Medulla oblongata (tissue), 1 donor: ENCODE measurements around the gene GPR137B.

ENCODE experiments used
- DNase-seq: peaks from one replicate; pipeline ENCODE4 v3.0.0-alpha.2; 2015; ENCODE audit errors: extremely low spot score

GPR137B gene

GRCh38 chr1:236142253-236143103, at the start of gene GPR137B:
TSS of gene GPR137B (plus strand) at chr1:236142539. CDS start at chr1:236142623, 84 bp downstream.
- DNase-seq = peak; percentile 81

GRCh38 chr1:236092899-236093298, 49.4 kb upstream of the GPR137B start:
- DNase-seq = no peak

- DNase-seq = no peak
Observed at GRCh38 chr1:236095705-236096520, 46.4 kb upstream of the GPR137B start.

DNA sequence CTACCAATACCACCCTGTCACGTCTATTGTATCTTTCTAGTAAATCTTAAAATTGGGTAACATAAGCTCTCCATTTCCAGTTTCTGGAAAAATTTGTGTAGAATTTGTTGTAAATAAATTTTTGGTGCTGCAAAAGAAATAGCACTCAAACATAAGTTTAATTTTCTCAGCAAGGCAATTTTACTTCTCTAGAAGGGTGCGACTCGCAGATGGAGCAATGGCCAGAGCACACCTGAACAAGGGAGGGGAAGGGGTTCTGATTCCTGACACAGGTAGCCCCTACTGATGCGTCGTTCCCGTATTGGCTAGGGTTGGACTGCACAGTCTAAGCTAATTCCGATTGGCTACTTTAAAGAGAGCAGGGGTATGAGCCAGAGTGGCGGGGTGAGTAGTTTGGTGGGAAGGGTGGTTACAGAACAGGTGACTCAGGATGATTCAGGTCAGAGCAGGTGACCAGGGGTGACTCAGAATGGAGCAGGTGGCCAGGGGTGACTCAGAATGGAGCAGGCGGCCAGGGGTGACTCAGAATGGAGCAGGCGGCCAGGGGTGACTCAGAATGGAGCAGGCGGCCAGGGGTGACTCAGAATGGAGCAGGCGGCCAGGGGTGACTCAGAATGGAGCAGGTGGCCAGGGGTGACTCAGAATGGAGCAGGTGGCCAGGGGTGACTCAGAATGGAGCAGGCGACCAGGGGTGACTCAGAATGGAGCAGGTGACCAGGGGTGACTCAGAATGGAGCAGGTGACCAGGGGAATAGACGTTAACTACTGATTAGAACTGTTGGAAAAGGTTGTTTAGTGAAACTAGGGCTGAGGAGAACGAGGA, 45.5 kb upstream of the GPR137B start:
- DNase-seq = peak; percentile 43

DNA sequence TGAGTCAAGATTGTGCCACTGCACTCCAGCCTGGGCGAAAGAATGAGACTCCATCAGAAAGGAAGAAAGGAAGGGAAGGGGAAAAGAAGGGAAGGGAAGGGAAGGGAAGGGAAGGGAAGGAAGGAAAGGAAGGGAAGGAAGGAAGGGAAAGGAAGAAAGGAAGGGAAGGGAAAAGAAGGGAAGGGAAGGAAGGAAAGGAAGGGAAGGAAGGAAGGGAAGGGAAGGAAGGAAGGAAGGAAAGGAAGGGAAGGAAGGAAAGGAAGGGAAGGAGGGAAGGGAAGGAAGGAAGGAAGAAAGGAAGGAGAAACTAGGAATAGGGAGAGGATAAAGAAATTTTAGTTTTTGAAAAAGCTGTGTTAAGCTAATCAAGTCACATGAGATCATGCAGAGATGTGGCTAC, 44.1 kb upstream of the GPR137B start:
- no peak for DNase-seq

GRCh38 chr1:236099355-236099974, 42.9 kb upstream of the GPR137B start:
- DNase-seq = no peak

GRCh38 chr1:236100799-236101198, 41.5 kb upstream of the GPR137B start:
- no peak for DNase-seq

- DNase-seq = no peak
Observed at GRCh38 chr1:236101233-236102200, 40.8 kb upstream of the GPR137B start.

GRCh38 chr1:236102611-236103010, 39.7 kb upstream of the GPR137B start:
- DNase-seq = no peak

- DNase-seq = no peak
Observed at GRCh38 chr1:236103059-236103458, 39.3 kb upstream of the GPR137B start.

GRCh38 chr1:236103646-236104218, 38.6 kb upstream of the GPR137B start:
- peak; percentile 83 for DNase-seq

DNA sequence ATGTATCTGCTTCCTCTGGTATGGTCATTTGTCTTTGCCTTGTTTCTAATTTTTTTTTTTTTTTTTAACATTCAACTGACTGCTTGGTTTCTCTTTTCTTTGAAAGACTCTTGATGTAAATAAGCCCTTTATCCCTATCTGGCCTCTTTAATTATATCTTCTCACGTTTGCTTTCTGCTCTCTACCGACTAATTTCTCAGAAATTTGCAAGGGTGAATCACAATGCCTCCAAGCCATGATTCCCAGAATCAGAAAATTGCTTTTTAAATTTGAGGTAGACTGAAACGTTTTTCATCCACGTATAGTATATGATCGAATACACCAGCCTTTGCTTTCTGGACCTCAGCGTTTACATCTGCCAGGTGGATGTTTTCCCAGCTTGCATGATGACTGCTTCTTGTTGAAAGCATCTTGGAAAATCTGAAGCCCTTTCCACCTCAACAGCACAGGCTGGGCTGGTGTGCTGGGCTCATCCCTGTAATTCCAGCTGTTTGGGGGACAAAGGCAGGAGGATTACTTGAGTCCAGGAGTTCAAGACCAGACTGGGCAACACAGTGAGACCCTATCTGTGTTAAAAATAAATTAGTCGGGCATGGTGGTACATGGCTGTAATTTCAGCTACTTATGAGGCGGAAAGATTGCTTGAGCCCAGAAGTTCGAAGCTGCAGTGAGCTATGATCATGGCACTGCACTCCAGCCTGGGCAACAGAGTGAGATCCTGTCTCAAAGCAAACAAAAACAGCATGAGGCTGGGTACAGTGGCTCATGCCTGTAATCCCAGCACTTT, 35.0 kb upstream of the GPR137B start:
- no peak for DNase-seq

- DNase-seq = no peak
Observed at GRCh38 chr1:236108027-236108648, 34.2 kb upstream of the GPR137B start.

GRCh38 chr1:236110137-236110536, 32.2 kb upstream of the GPR137B start:
- DNase-seq = no peak

DNA sequence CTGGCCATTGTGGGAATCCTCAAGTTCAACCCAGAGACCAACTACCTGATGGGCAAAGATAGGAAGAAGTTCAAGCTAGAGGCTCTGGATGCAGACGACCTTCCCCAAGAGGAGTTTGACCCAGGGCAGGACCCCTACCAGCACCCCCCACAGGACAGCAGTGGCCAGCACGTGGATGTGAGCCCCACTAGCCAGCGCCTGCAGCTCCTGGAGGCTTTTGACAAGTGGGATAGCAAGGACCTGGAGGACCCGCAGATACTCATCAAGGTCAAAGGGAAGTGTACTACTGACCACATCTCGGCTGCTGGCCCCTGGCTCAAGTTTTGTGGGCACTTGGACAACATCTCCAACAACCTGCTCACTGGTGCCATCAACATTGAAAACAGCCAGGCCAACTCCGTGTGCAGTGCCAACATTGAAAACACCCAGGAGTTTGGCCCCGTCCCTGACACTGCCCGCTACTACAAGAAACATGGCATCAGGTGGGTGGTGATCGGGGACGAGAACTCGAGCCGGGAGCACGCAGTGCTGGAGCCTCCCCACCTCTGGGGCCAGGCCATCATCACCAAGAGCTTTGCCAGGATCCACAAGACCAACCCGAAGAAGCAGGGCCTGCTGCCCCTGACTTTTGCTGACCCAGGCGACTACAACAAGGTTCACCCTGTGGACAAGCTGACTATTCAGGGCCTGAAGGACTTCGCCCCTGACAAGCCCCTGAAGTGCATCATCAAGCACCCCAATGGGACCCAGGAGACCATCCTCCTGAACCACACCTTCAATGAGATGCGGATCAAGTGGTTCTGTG, 30.6 kb upstream of the GPR137B start:
- DNase-seq = no peak

- DNase-seq = no peak
Observed at GRCh38 chr1:236112332-236112627, 30.1 kb upstream of the GPR137B start.

GRCh38 chr1:236113324-236114032, 28.9 kb upstream of the GPR137B start:
- no peak for DNase-seq
